Osteoblast (primary cell): ENCODE measurements around the gene MPIG6B. TPM values are rescaled to one million over a fixed set of nuclear protein-coding genes. Genes with fewer than 3 reads are reported as not detected.

Experiments used
- DNase-seq: peaks from one replicate; pipeline ENCODE4 v3.0.0; 2011; ENCODE audit warnings: low spot score, mixed read lengths; ENCODE audit not compliant: insufficient read length; ENCODE audit errors: missing footprints
- H2AFZ ChIP-seq: 2 replicates; pipeline ENCODE4 v1.6.0; 2011; ENCODE audit warnings: mild to moderate bottlenecking, low read length
- H3K27ac ChIP-seq: 2 replicates; pipeline ENCODE4 v1.5.1; 2011; ENCODE audit warnings: mild to moderate bottlenecking, low read depth, low read length, moderate library complexity
- H3K27me3 ChIP-seq: 2 replicates; pipeline ENCODE4 v1.6.0; 2012; ENCODE audit warnings: mild to moderate bottlenecking, control low read depth, inconsistent platforms, low read length, moderate library complexity; ENCODE audit not compliant: insufficient read depth
- H3K36me3 ChIP-seq: 2 replicates; pipeline ENCODE4 v1.5.1; 2011; ENCODE audit warnings: mild to moderate bottlenecking, low read length, control low read depth, moderate library complexity; ENCODE audit not compliant: insufficient read depth
- H3K4me1 ChIP-seq: 2 replicates; pipeline ENCODE4 v1.5.1; 2011; ENCODE audit warnings: mild to moderate bottlenecking, low read length, control low read depth, moderate library complexity; ENCODE audit not compliant: insufficient read depth
- H3K4me2 ChIP-seq: 2 replicates; pipeline ENCODE4 v1.6.0; 2011; ENCODE audit warnings: mild to moderate bottlenecking, low read length; ENCODE audit not compliant: insufficient read depth
- H3K4me3 ChIP-seq: fragments of 200-600 bp; sonication (generic); 3 replicates; pipeline ENCODE4 v1.5.1; 2012; ENCODE audit warnings: mild to moderate bottlenecking, low read length, inconsistent platforms; ENCODE audit not compliant: insufficient read depth
- H3K79me2 ChIP-seq: 2 replicates; pipeline ENCODE4 v1.6.0; 2012; ENCODE audit warnings: mild to moderate bottlenecking, low read length, control low read depth, inconsistent platforms; ENCODE audit not compliant: insufficient read depth
- H3K9me3 ChIP-seq: 2 replicates; pipeline ENCODE4 v1.5.1; 2011; ENCODE audit warnings: low read depth, low read length, control low read depth
- H4K20me1 ChIP-seq: 2 replicates; pipeline ENCODE4 v1.6.0; 2012; ENCODE audit warnings: mild to moderate bottlenecking, low read length, control low read depth; ENCODE audit not compliant: insufficient read depth
- CTCF ChIP-seq: IDR thresholded peaks from 2 replicates; pipeline ENCODE4 v1.5.1; 2011; ENCODE audit warnings: mild to moderate bottlenecking, low read depth, low read length, moderate library complexity; ENCODE audit errors: extremely low read depth
- total RNA-seq: library from RNA; depleted of rRNA; stranded (reverse); fragments of >200 nt; gene quantifications from 2 replicates; pipeline ENCODE4 v1.2.3, GENCODE V29; 2012

The MPIG6B gene
- total RNA-seq, 1 donor, result not detected

GRCh38 chr6:31750411-31751022, 27.3 kb downstream of the MPIG6B start:
- no peak overlapping the region for H3K27ac ChIP-seq
- peak; percentile 66 for DNase-seq
- no peak for TF ChIP-seq CTCF

GRCh38 chr6:31752739-31753319, 29.7 kb downstream of the MPIG6B start:
- no peak overlapping the region for H2AFZ ChIP-seq
- H4K20me1 ChIP-seq, result no peaks in the 10 kb centered on the region
- no peaks in the 10 kb centered on the region for H3K79me2 ChIP-seq
- TF ChIP-seq CTCF, result no peak
- H3K27ac ChIP-seq, result peak overlapping the region; percentile 71
- peak overlapping the region; percentile 74 for H3K4me2 ChIP-seq
- peak; percentile 86 for DNase-seq
- peaks cover 7% of the 10 kb centered on the region for H3K36me3 ChIP-seq
- peak overlapping the region; percentile 20 for H3K4me3 ChIP-seq
- H3K27me3 ChIP-seq, result no peaks in the 10 kb centered on the region
- H3K4me1 ChIP-seq, result peaks cover 12% of the 10 kb centered on the region
- H3K9me3 ChIP-seq, result no peaks in the 10 kb centered on the region

More at GRCh38 chr6:31750411-31751022, 27.3 kb downstream of the MPIG6B start:
- Histone ChIP-seq H4K20me1 (no peaks in the 10 kb centered on the region), H3K4me3 (no peak overlapping the region), H3K9me3 (no peaks in the 10 kb centered on the region), H3K79me2 (no peaks in the 10 kb centered on the region), H3K36me3 (peaks cover 12% of the 10 kb centered on the region), H3K27me3 (no peaks in the 10 kb centered on the region), H3K4me2 (no peak overlapping the region), H2AFZ (peak overlapping the region; percentile 35), H3K4me1 (peaks cover 17% of the 10 kb centered on the region)

GRCh38 chr6:31758281-31758680, 35.1 kb downstream of the MPIG6B start:
- H3K9me3 ChIP-seq, result no peaks in the 10 kb centered on the region
- H3K4me2 ChIP-seq, result no peak overlapping the region
- H3K27me3 ChIP-seq, result no peaks in the 10 kb centered on the region
- no peak for DNase-seq
- TF ChIP-seq CTCF, result no peak
- no peak overlapping the region for H3K27ac ChIP-seq
- no peaks in the 10 kb centered on the region for H3K79me2 ChIP-seq
- H3K36me3 ChIP-seq, result peaks cover 25% of the 10 kb centered on the region
- H3K4me3 ChIP-seq, result no peak overlapping the region
- no peak overlapping the region for H2AFZ ChIP-seq
- no peaks in the 10 kb centered on the region for H4K20me1 ChIP-seq
- H3K4me1 ChIP-seq, result peaks cover 1% of the 10 kb centered on the region

GRCh38 chr6:31760790-31761189, 37.6 kb downstream of the MPIG6B start:
- no peak for TF ChIP-seq CTCF
- no peaks in the 10 kb centered on the region for H3K4me1 ChIP-seq
- no peaks in the 10 kb centered on the region for H4K20me1 ChIP-seq
- no peaks in the 10 kb centered on the region for H3K27me3 ChIP-seq
- H3K4me2 ChIP-seq, result no peak overlapping the region
- H2AFZ ChIP-seq, result no peak overlapping the region
- peaks cover 25% of the 10 kb centered on the region for H3K36me3 ChIP-seq
- H3K9me3 ChIP-seq, result no peaks in the 10 kb centered on the region
- H3K79me2 ChIP-seq, result no peaks in the 10 kb centered on the region
- no peak overlapping the region for H3K27ac ChIP-seq
- no peak overlapping the region for H3K4me3 ChIP-seq
- peak; percentile 18 for DNase-seq
